ENCODE data around the gene NDE1. TPM values are rescaled to one million over a fixed set of nuclear protein-coding genes. Genes with fewer than 3 reads are reported as not detected.

NDE1 gene
- total RNA-seq, 1 donor from 2014 or later: 31.4 TPM

GRCh38 chr16:15765116-15765515 is 115.1 kb downstream of the NDE1 start:
- Mint-ChIP-seq H3K4me1 (ENCODE audit: low read depth, unreplicated experiment) (no peaks in the 10 kb centered on the region), H3K4me3 (ENCODE audit: unreplicated experiment) (no peak overlapping the region), H3K9me3 (ENCODE audit: unreplicated experiment) (peaks cover 3% of the 10 kb centered on the region), H3K36me3 (ENCODE audit: low read depth, unreplicated experiment) (no peaks in the 10 kb centered on the region), H3K27me3 (ENCODE audit: low read depth, unreplicated experiment) (peaks cover 7% of the 10 kb centered on the region), H3K27ac (ENCODE audit: unreplicated experiment) (no peak overlapping the region)
- Histone ChIP-seq H3K27me3 (ENCODE audit: insufficient read depth, low read length) (peaks cover 18% of the 10 kb centered on the region), H3K79me2 (ENCODE audit: insufficient read depth, low read length) (no peaks in the 10 kb centered on the region), H3K36me3 (ENCODE audit: insufficient read depth, low read length) (no peaks in the 10 kb centered on the region), H3K9ac (ENCODE audit: low read length) (no peak overlapping the region), H3K27ac (ENCODE audit: low read depth, low read length) (no peak overlapping the region), H3K9me3 (ENCODE audit: insufficient read depth, low read depth, low read length) (no peaks in the 10 kb centered on the region), H3K4me1 (ENCODE audit: insufficient read depth, low read length) (peaks cover 2% of the 10 kb centered on the region), H3K4me3 (ENCODE audit: insufficient read depth, low read depth, low read length) (no peak overlapping the region), H2AFZ (ENCODE audit: low read depth, low read length) (no peak overlapping the region), H4K20me1 (ENCODE audit: insufficient read depth, low read length) (no peaks in the 10 kb centered on the region), H3K4me2 (ENCODE audit: low read length) (no peak overlapping the region)
- TF ChIP-seq CTCF (IDR thresholded peaks at IDR 0.05; ENCODE audit: insufficient read depth, low read depth, low read length) (no peak), EZH2 (IDR thresholded peaks at IDR 0.05; ENCODE audit: insufficient read depth, low read length) (no peak)
- FAIRE-seq: no peak
- no peak for DNase-seq (ENCODE audit: low read depth)

DNA sequence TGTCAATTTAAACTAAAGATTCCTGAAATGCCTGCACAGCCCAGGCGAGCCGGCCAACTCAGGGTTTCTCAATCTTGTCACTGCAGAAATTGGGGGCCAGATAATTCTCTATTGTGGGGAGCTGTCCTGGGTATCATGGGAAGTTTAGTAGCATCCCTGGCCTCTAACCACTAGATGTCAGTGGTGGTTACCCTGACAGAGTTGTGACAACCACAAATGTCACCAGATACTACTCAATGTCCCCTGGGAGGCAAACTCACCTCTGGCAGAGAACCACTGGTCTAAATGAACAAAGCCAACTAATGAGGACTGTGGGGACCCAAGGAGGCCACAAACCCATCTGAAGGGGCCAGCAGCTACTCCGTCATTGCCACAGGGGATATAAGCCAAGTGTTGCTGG is 115.8 kb downstream of the NDE1 start:
- no peak for FAIRE-seq

More for the DNA sequence above, 115.8 kb downstream of the NDE1 start:
- no peak overlapping the region for H3K27ac Mint-ChIP-seq (ENCODE audit: unreplicated experiment)
- Histone ChIP-seq H3K4me3 (ENCODE audit: insufficient read depth, low read depth, low read length) (no peak overlapping the region), H3K36me3 (ENCODE audit: insufficient read depth, low read length) (no peaks in the 10 kb centered on the region), H3K4me2 (ENCODE audit: low read length) (no peak overlapping the region), H3K27ac (ENCODE audit: low read depth, low read length) (no peak overlapping the region), H3K9ac (ENCODE audit: low read length) (no peak overlapping the region), H3K9me3 (ENCODE audit: insufficient read depth, low read depth, low read length) (no peaks in the 10 kb centered on the region), H3K79me2 (ENCODE audit: insufficient read depth, low read length) (no peaks in the 10 kb centered on the region), H2AFZ (ENCODE audit: low read depth, low read length) (no peak overlapping the region), H3K4me1 (ENCODE audit: insufficient read depth, low read length) (peaks cover 8% of the 10 kb centered on the region), H4K20me1 (ENCODE audit: insufficient read depth, low read length) (no peaks in the 10 kb centered on the region), H3K27me3 (ENCODE audit: insufficient read depth, low read length) (peaks cover 13% of the 10 kb centered on the region)
- peaks cover 3% of the 10 kb centered on the region for H3K9me3 Mint-ChIP-seq (ENCODE audit: unreplicated experiment)
- peaks cover 7% of the 10 kb centered on the region for H3K27me3 Mint-ChIP-seq (ENCODE audit: low read depth, unreplicated experiment)
- H3K4me3 Mint-ChIP-seq (ENCODE audit: unreplicated experiment): no peak overlapping the region
- TF ChIP-seq EZH2 (IDR thresholded peaks at IDR 0.05; ENCODE audit: insufficient read depth, low read length): no peak
- peak; percentile 58 for TF ChIP-seq CTCF (IDR thresholded peaks at IDR 0.05; ENCODE audit: insufficient read depth, low read depth, low read length)
- H3K36me3 Mint-ChIP-seq (ENCODE audit: low read depth, unreplicated experiment): no peaks in the 10 kb centered on the region
- DNase-seq (ENCODE audit: low read depth): no peak
- H3K4me1 Mint-ChIP-seq (ENCODE audit: low read depth, unreplicated experiment): peaks cover 3% of the 10 kb centered on the region
